K562 (cell line): ENCODE results near the gene ALAS2. TPM values are rescaled to one million over a fixed set of nuclear protein-coding genes. Genes with fewer than 3 reads are reported as not detected.

Experiments used
- ARID1B ChIP-seq: fragments of 450-650 bp; IDR thresholded peaks from 2 replicates; pipeline ENCODE4 v1.6.1; 2016; ENCODE audit warnings: antibody characterized with exemption, mild to moderate bottlenecking, inconsistent platforms
- BRD4 ChIP-seq: fragments of 200-600 bp; sonication (generic); IDR thresholded peaks from 2 replicates; pipeline ENCODE4 v1.6.1; 2017; ENCODE audit warnings: inconsistent platforms
- CHD2 ChIP-seq: IDR thresholded peaks from 2 replicates; pipeline ENCODE4 v1.6.1; 2011; ENCODE audit warnings: low read depth, low read length
- ELF4 ChIP-seq: fragments of 450-650 bp; formaldehyde crosslinking; IDR thresholded peaks from 2 replicates; pipeline ENCODE4 v1.4.0; 2022; ENCODE audit warnings: missing genetic modification characterization
- ETV5 ChIP-seq: sonication (generic); formaldehyde crosslinking; IDR thresholded peaks from 2 replicates; pipeline ENCODE4 v1.4.0; 2020; ENCODE audit warnings: low read depth, mild to moderate bottlenecking, missing genetic modification reagents
- JUND ChIP-seq, 2 experiments: IDR thresholded peaks; 2 replicates in 1 of 2; 3 replicates in 1 of 2; pipeline ENCODE4 v1.6.1; 2011; ENCODE audit warnings: borderline replicate concordance in 2 of 2, low read depth in 2 of 2, low read length in 2 of 2, improper control_type of control experiment in 1 of 2, missing biosample characterization in 1 of 2, missing genetic modification characterization in 1 of 2, missing genetic modification reagents in 1 of 2
- MTA2 ChIP-seq: fragments of 450-650 bp; IDR thresholded peaks from 2 replicates; pipeline ENCODE4 v1.6.1; 2016; ENCODE audit warnings: low read depth
- NCOR1 ChIP-seq: fragments of 450-650 bp; IDR thresholded peaks from 2 replicates; pipeline ENCODE4 v1.6.1; 2016; ENCODE audit warnings: mild to moderate bottlenecking, moderate library complexity
- SIN3A ChIP-seq, 2 experiments: fragments of 150-350 bp in 1 of 2; IDR thresholded peaks; 2 replicates each; pipeline ENCODE4 v1.6.1; 2011 to 2016; ENCODE audit warnings: borderline replicate concordance in 2 of 2, low read depth in 2 of 2, low read length in 2 of 2, mild to moderate bottlenecking in 2 of 2, moderate library complexity in 2 of 2; ENCODE audit not compliant: control insufficient read depth in 1 of 2
- TAL1 ChIP-seq: fragments of 450-650 bp; IDR thresholded peaks from 2 replicates; pipeline ENCODE4 v1.6.1; 2016; ENCODE audit warnings: mild to moderate bottlenecking
- YBX1 ChIP-seq: fragments of 450-650 bp; IDR thresholded peaks from 2 replicates; pipeline ENCODE4 v1.7.1; 2016; ENCODE audit warnings: mild to moderate bottlenecking
- ZNF175 ChIP-seq: fragments of 200-800 bp; sonication (Bioruptor generic); IDR thresholded peaks from 2 replicates; pipeline ENCODE4 v1.6.1; 2016; ENCODE audit warnings: low read depth, mild to moderate bottlenecking, missing genetic modification characterization, missing compliant biosample characterization
- ZNF184 ChIP-seq: sonication (generic); formaldehyde crosslinking; IDR thresholded peaks from 2 replicates; pipeline ENCODE4 v1.5.0; 2020; ENCODE audit warnings: missing genetic modification reagents
- ZNF583 ChIP-seq: fragments of 250-450 bp; sonication (Bioruptor Pico); IDR thresholded peaks from 2 replicates; pipeline ENCODE4 v1.4.0; 2020
- ZNF668 ChIP-seq: fragments of 250-450 bp; sonication (Bioruptor Pico); IDR thresholded peaks from 2 replicates; pipeline ENCODE4 v1.8.0; 2022; ENCODE audit warnings: mild to moderate bottlenecking, inconsistent platforms
- polyA plus RNA-seq, 8 experiments: library from polyadenylated mRNA; depleted of rRNA in 4 of 8; stranded (reverse) in 5 of 8; unstranded in 3 of 8; fragments of >200 nt; fragmentation: Nextera tagmentation in 2 of 8; fragmentation: Illumina TruSeq in 1 of 8; extraction: Ambion mirVana in 2 of 8; extraction: Trizol in 1 of 8; gene quantifications; 2 replicates each; pipeline versions ENCODE4 v1.2.1 to v1.2.3, GENCODE V29; 2011 to 2014; ENCODE audit warnings: inconsistent platforms in 1 of 8, missing spikeins in 1 of 8
- total RNA-seq, 7 experiments: library from RNA; depleted of rRNA in 6 of 7; stranded (reverse); fragments of >200 nt in 6 of 7; fragmentation: Illumina TruSeq in 2 of 7; extraction: Trizol in 2 of 7; gene quantifications; 2 replicates each; pipeline versions ENCODE4 v1.2.1 to v1.2.3, GENCODE V29; 2011 to 2021; ENCODE audit warnings: low replicate concordance in 1 of 7
- TF ChIP-seq, protein P1 (sequence below), 2 experiments: fragments of 150-350 bp in 1 of 2; IDR thresholded peaks; 2 replicates each; pipeline ENCODE4 v1.6.1; 2012 to 2016; ENCODE audit warnings: low read depth in 2 of 2, low read length in 2 of 2, mild to moderate bottlenecking in 1 of 2, moderate library complexity in 1 of 2
- TF ChIP-seq, protein P2 (sequence below), 2 experiments: IDR thresholded peaks in 1 of 2; conservative IDR thresholded peaks in 1 of 2; 2 replicates each; pipeline ENCODE4 v1.6.1; 2016; ENCODE audit warnings: low read depth in 2 of 2, mild to moderate bottlenecking in 1 of 2, missing compliant biosample characterization in 1 of 2, missing genetic modification characterization in 1 of 2, moderate library complexity in 1 of 2
- TF ChIP-seq, protein P3 (sequence below): sonication (generic); formaldehyde crosslinking; IDR thresholded peaks from 2 replicates; pipeline ENCODE4 v1.8.1; 2022; ENCODE audit warnings: missing genetic modification reagents

Gene ALAS2
- total and polyA plus RNA-seq, 9 of the 15 experiments (the other 6 are each of a cell fraction or from before 2014, with no cell fraction given): 14.6 to 101 (median 33.4) TPM

DNA sequence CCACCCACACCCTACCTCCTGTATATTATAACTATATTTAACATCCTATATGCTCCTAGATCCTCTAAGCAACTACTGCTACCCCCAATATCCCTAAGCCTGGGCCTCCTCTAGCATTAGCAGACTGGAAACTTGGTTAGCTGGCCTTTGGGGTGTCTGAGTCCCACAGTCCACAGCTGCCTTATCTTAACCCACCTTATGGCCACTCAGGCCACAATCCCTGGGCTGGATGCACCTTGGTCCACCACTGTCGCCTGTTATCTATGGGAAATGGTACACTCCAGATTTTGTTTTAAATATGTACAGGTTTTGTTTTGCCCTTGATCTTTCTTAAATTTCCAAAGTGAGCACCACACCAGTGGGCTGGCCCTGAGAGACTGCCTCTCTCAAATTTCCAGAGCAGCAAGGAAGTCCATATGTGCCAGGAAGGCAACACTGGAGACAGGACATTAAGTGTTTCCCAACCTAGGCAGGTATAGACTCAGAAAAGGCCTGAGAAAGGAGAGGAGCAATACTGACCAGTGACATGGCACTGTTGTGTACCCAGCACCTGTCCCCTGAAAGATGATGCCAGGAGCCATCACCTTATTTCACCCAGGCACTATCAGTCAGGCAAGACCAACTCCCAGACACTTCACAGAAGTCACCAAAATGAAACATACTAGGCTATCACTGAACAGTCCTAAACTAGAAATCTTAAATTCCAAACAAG is 37.7 kb downstream of the ALAS2 start (continued):
- TF ChIP-seq, protein P1, sequence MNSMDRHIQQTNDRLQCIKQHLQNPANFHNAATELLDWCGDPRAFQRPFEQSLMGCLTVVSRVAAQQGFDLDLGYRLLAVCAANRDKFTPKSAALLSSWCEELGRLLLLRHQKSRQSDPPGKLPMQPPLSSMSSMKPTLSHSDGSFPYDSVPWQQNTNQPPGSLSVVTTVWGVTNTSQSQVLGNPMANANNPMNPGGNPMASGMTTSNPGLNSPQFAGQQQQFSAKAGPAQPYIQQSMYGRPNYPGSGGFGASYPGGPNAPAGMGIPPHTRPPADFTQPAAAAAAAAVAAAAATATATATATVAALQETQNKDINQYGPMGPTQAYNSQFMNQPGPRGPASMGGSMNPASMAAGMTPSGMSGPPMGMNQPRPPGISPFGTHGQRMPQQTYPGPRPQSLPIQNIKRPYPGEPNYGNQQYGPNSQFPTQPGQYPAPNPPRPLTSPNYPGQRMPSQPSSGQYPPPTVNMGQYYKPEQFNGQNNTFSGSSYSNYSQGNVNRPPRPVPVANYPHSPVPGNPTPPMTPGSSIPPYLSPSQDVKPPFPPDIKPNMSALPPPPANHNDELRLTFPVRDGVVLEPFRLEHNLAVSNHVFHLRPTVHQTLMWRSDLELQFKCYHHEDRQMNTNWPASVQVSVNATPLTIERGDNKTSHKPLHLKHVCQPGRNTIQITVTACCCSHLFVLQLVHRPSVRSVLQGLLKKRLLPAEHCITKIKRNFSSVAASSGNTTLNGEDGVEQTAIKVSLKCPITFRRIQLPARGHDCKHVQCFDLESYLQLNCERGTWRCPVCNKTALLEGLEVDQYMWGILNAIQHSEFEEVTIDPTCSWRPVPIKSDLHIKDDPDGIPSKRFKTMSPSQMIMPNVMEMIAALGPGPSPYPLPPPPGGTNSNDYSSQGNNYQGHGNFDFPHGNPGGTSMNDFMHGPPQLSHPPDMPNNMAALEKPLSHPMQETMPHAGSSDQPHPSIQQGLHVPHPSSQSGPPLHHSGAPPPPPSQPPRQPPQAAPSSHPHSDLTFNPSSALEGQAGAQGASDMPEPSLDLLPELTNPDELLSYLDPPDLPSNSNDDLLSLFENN (IDR thresholded peaks at IDR 0.05; ENCODE audit: low read depth in 2 of 2, low read length in 2 of 2): no peak
- TF ChIP-seq JUND (IDR thresholded peaks at IDR 0.05; ENCODE audit: borderline replicate concordance, low read depth, low read length) (0 out of 2 replicates have a peak, but pooled peaks have one; percentile 7), JUND (tag; IDR thresholded peaks at IDR 0.05; ENCODE audit: borderline replicate concordance, low read depth, low read length) (no peak), ZNF583 (CRISPR knock-in tag) (no peak), ETV5 (no peak), MTA2 (peak; percentile 55; the same call in 1 of the 2 replicates), SIN3A (IDR thresholded peaks at IDR 0.05; ENCODE audit: borderline replicate concordance in 2 of 2, control insufficient read depth in 1 of 2, low read depth in 2 of 2, low read length in 2 of 2) (no peak), NCOR1 (peak; percentile 65), TAL1 (peak; percentile 79), ELF4 (CRISPR knock-in tag) (no peak), ZNF184 (no peak), ARID1B (peak; percentile 81), ZNF175 (CRISPR knock-in tag) (no peak), ZNF668 (no peak), BRD4 (no peak), CHD2 (no peak), YBX1 (no peak)
- TF ChIP-seq, protein P2, sequence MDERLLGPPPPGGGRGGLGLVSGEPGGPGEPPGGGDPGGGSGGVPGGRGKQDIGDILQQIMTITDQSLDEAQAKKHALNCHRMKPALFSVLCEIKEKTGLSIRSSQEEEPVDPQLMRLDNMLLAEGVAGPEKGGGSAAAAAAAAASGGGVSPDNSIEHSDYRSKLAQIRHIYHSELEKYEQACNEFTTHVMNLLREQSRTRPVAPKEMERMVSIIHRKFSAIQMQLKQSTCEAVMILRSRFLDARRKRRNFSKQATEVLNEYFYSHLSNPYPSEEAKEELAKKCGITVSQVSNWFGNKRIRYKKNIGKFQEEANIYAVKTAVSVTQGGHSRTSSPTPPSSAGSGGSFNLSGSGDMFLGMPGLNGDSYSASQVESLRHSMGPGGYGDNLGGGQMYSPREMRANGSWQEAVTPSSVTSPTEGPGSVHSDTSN (CRISPR knock-in tag; IDR thresholded peaks at IDR 0.05; ENCODE audit: low read depth): no peak
- TF ChIP-seq, protein P2 (tag; conservative IDR thresholded peaks at IDR 0.05; ENCODE audit: low read depth): no peak
- TF ChIP-seq, protein P3, sequence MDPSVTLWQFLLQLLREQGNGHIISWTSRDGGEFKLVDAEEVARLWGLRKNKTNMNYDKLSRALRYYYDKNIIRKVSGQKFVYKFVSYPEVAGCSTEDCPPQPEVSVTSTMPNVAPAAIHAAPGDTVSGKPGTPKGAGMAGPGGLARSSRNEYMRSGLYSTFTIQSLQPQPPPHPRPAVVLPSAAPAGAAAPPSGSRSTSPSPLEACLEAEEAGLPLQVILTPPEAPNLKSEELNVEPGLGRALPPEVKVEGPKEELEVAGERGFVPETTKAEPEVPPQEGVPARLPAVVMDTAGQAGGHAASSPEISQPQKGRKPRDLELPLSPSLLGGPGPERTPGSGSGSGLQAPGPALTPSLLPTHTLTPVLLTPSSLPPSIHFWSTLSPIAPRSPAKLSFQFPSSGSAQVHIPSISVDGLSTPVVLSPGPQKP (CRISPR knock-in tag): no peak
